Measurements from ENCODE around the gene BAZ2B.

- TF ChIP-seq CTCF (IDR thresholded peaks at IDR 0.05; ENCODE audit: low read length): no peak
- no peak for TF ChIP-seq EZH2 (IDR thresholded peaks at IDR 0.05; ENCODE audit: borderline replicate concordance, low read length)
These were observed 6.6 kb upstream of the BAZ2B start for GRCh38 chr2:159622966-159623365.
